ENCODE results near the gene CHAC2.

DNA sequence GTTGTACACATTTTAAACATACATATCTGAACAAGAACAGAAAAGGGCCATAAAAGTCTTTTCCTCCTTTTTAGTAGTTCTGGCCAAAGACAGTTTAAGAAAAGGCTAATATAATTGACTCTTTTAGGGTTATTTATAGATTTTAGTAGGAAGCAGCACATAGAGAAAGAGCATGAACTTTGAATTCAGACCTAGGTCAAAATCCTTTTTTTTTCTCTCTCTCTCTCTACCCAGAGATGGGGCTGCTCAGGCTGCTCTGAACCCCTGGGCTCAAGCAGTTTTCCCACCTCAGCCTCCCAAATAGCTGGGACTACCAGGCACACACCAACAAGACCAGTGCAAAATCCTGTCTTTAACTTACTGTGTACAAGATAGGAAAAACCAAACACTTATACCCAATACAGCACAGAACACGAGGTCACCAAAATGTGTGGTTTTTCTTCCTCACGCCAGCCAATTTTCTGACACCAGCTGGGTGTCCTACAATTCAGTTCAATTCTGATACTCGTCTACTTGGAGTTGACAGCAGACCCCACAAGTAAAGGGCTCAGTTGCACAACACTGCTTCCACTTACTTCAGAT is 51.3 kb downstream of the CHAC2 start:
- TF ChIP-seq, protein P1, sequence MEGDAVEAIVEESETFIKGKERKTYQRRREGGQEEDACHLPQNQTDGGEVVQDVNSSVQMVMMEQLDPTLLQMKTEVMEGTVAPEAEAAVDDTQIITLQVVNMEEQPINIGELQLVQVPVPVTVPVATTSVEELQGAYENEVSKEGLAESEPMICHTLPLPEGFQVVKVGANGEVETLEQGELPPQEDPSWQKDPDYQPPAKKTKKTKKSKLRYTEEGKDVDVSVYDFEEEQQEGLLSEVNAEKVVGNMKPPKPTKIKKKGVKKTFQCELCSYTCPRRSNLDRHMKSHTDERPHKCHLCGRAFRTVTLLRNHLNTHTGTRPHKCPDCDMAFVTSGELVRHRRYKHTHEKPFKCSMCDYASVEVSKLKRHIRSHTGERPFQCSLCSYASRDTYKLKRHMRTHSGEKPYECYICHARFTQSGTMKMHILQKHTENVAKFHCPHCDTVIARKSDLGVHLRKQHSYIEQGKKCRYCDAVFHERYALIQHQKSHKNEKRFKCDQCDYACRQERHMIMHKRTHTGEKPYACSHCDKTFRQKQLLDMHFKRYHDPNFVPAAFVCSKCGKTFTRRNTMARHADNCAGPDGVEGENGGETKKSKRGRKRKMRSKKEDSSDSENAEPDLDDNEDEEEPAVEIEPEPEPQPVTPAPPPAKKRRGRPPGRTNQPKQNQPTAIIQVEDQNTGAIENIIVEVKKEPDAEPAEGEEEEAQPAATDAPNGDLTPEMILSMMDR (IDR thresholded peaks at IDR 0.05; ENCODE audit: low read depth, low read length): no peak
- no peak for TF ChIP-seq EZH2phosphoT487 (IDR thresholded peaks at IDR 0.05; ENCODE audit: low read depth)

Measured in OCI-LY3 (cell line).